Measurements from ENCODE around the gene TMEM223.
"Not testable (repeated sequence)": the region's sequence is repeated elsewhere in the genome, so short reads cannot be mapped to it uniquely, and the experiment has no call there.

Gene TMEM223

GRCh38 chr11:62799486-62799885, 7.7 kb upstream of the TMEM223 start:
- DNase-seq, result no peak

- no peak for DNase-seq
Observed at GRCh38 chr11:62796281-62796680, 4.5 kb upstream of the TMEM223 start.

- no peak for DNase-seq
Observed at GRCh38 chr11:62794201-62794775, 2.5 kb upstream of the TMEM223 start.

GRCh38 chr11:62792202-62792575, 383 bp upstream of the TMEM223 start:
- DNase-seq, result no peak

GRCh38 chr11:62789576-62789975, 2.2 kb downstream of the TMEM223 start:
- no peak for DNase-seq

GRCh38 chr11:62788991-62789390, 2.8 kb downstream of the TMEM223 start:
- no peak for DNase-seq

- peak; percentile 98 for DNase-seq
Observed at GRCh38 chr11:62787005-62787759, 4.6 kb downstream of the TMEM223 start, which contains the start of gene TMEM179B. TMEM179B (plus strand) TSS chr11:62787402; CDS start chr11:62787432, 30 bp downstream.

- DNase-seq, result peak; percentile 89
Observed at GRCh38 chr11:62786318-62787004, 5.3 kb downstream of the TMEM223 start.

GRCh38 chr11:62782753-62783152, 9.1 kb downstream of the TMEM223 start:
- no peak for DNase-seq

- no peak for DNase-seq
Observed at GRCh38 chr11:62778441-62778840, 13.4 kb downstream of the TMEM223 start.

GRCh38 chr11:62777389-62777788, 14.4 kb downstream of the TMEM223 start:
- no peak for DNase-seq

GRCh38 chr11:62775646-62776045, 16.2 kb downstream of the TMEM223 start:
- DNase-seq, result no peak

GRCh38 chr11:62774407-62774806, 17.4 kb downstream of the TMEM223 start:
- DNase-seq, result no peak

GRCh38 chr11:62771144-62772021, 20.4 kb downstream of the TMEM223 start, which contains the start of gene TAF6L:
TAF6L (plus strand) TSS chr11:62771396; CDS start chr11:62775784, 4,388 bp downstream.
- DNase-seq, result peak; percentile 93

- no peak for DNase-seq
Observed at GRCh38 chr11:62770778-62771143, 21.0 kb downstream of the TMEM223 start.

- DNase-seq, result not testable (repeated sequence)
Observed at GRCh38 chr11:62760867-62761227, 31.0 kb downstream of the TMEM223 start.

- DNase-seq, result no peak
Observed at GRCh38 chr11:62757846-62758788, 33.7 kb downstream of the TMEM223 start.

GRCh38 chr11:62755086-62755615, 36.7 kb downstream of the TMEM223 start:
- DNase-seq, result no peak

GRCh38 chr11:62753736-62754603, 37.8 kb downstream of the TMEM223 start, which contains the start of gene ZBTB3:
ZBTB3 (minus strand) TSS chr11:62754160; CDS start chr11:62753664, 496 bp downstream.
- DNase-seq, result peak; percentile 99

- no peak for DNase-seq
Observed at GRCh38 chr11:62752994-62753735, 38.6 kb downstream of the TMEM223 start.
